HG02798 (cell line): Measurements from ENCODE around the gene ARL2BP.
"Not testable (repeated sequence)": the region's sequence is repeated elsewhere in the genome, so short reads cannot be mapped to it uniquely, and the experiment has no call there.

Experiments used
- ATAC-seq: cut with Tn5 transposase; IDR thresholded peaks from one replicate; pipeline ENCODE4 v1.9.1; 2021; ENCODE audit warnings: mild to moderate bottlenecking; ENCODE audit not compliant: unreplicated experiment, poor library complexity

Gene ARL2BP

GRCh38 chr16:57261806-57262205 lies 16.7 kb downstream of the ARL2BP start:
- ATAC-seq = no peak

GRCh38 chr16:57262841-57263540 lies 17.9 kb downstream of the ARL2BP start:
- no peak for ATAC-seq

- no peak for ATAC-seq
These were observed 18.7 kb downstream of the ARL2BP start for GRCh38 chr16:57263541-57264351.

- no peak for ATAC-seq
These were observed 19.3 kb downstream of the ARL2BP start for GRCh38 chr16:57264381-57264780.

- no peak for ATAC-seq
These were observed 19.9 kb downstream of the ARL2BP start for GRCh38 chr16:57264950-57265371.

- ATAC-seq = no peak
These were observed 20.9 kb downstream of the ARL2BP start for GRCh38 chr16:57265850-57266530.

- ATAC-seq = no peak
These were observed 21.6 kb downstream of the ARL2BP start for GRCh38 chr16:57266531-57267260.

GRCh38 chr16:57267343-57267742 lies 22.3 kb downstream of the ARL2BP start:
- ATAC-seq = not testable (repeated sequence)

- no peak for ATAC-seq
These were observed 24.0 kb downstream of the ARL2BP start for GRCh38 chr16:57268804-57269800.

- no peak for ATAC-seq
These were observed 25.4 kb downstream of the ARL2BP start for GRCh38 chr16:57270221-57271062.

GRCh38 chr16:57271063-57271345 lies 25.9 kb downstream of the ARL2BP start:
- no peak for ATAC-seq

- ATAC-seq = no peak
These were observed 26.9 kb downstream of the ARL2BP start for GRCh38 chr16:57271867-57272495.

- ATAC-seq = no peak
These were observed 28.3 kb downstream of the ARL2BP start for GRCh38 chr16:57273359-57273758.

GRCh38 chr16:57273826-57274225 lies 28.8 kb downstream of the ARL2BP start:
- no peak for ATAC-seq

- not testable (repeated sequence) for ATAC-seq
These were observed 30.9 kb downstream of the ARL2BP start for GRCh38 chr16:57275946-57276345.

- ATAC-seq = no peak
These were observed 31.5 kb downstream of the ARL2BP start for GRCh38 chr16:57276596-57276995.

- no peak for ATAC-seq
These were observed 32.5 kb downstream of the ARL2BP start for GRCh38 chr16:57277586-57277985.

GRCh38 chr16:57278494-57278893 lies 33.4 kb downstream of the ARL2BP start:
- no peak for ATAC-seq
